Caco-2 (cell line): Measurements from ENCODE around the gene PCDH18. TPM values are rescaled to one million over a fixed set of nuclear protein-coding genes. Genes with fewer than 3 reads are reported as not detected.
"Not testable (repeated sequence)": the region's sequence is repeated elsewhere in the genome, so short reads cannot be mapped to it uniquely, and the experiment has no call there.

Experiments used
- BruUV-seq: library from RNA; stranded (reverse); fragments of 400-500 nt; replicated peaks from 2 replicates; lab custom pipeline; 2021; lab: Mats Ljungman, UMichigan
- CTCF ChIA-PET: fragments of 300-600 bp; sonication (Branson Sonifier 250); formaldehyde crosslinking; loops from one replicate; lab custom pipeline; 2022; ENCODE audit warnings: antibody characterized with exemption; lab: Charles Lee
- POLR2A ChIA-PET: fragments of 300-600 bp; sonication (Branson Sonifier 250); formaldehyde crosslinking; loops from one replicate; lab custom pipeline; 2022; ENCODE audit warnings: antibody characterized with exemption; lab: Charles Lee
- DNase-seq, 2 experiments: peaks; one replicate each; pipeline versions ENCODE4 v3.0.0 to v3.0.0-alpha.2; 2020 to 2022
- H3K27me3 ChIP-seq: replicated peaks from 2 replicates; pipeline ENCODE4 v1.6.0; 2011; ENCODE audit warnings: low read length; ENCODE audit not compliant: control insufficient read depth, insufficient read depth
- H3K36me3 ChIP-seq: 2 replicates; pipeline ENCODE4 v1.5.1; 2011; ENCODE audit warnings: low read length; ENCODE audit not compliant: control insufficient read depth, insufficient read depth
- H3K4me1 ChIP-seq: fragments of 250-450 bp; sonication (Bioruptor Pico); 2 replicates; pipeline ENCODE4 v1.5.1; 2020; ENCODE audit warnings: mild to moderate bottlenecking
- H3K4me3 ChIP-seq: 2 replicates; pipeline ENCODE4 v1.5.1; 2011; ENCODE audit warnings: low read depth, mild to moderate bottlenecking, control low read depth, low read length
- H3K9me3 ChIP-seq: fragments of 250-450 bp; sonication (Bioruptor Pico); 2 replicates; pipeline ENCODE4 v1.5.1; 2020; ENCODE audit warnings: mild to moderate bottlenecking, moderate library complexity
- H3K27ac Mint-ChIP-seq: one replicate; pipeline ENCODE4 v1.8.0; 2022; ENCODE audit warnings: mixed read lengths; ENCODE audit not compliant: unreplicated experiment
- H3K27me3 Mint-ChIP-seq: one replicate; pipeline ENCODE4 v1.8.0; 2022; ENCODE audit warnings: mixed read lengths; ENCODE audit not compliant: insufficient read depth, unreplicated experiment
- H3K36me3 Mint-ChIP-seq: one replicate; pipeline ENCODE4 v1.8.0; 2022; ENCODE audit warnings: mild to moderate bottlenecking, mixed read lengths; ENCODE audit not compliant: insufficient read depth, unreplicated experiment
- H3K4me1 Mint-ChIP-seq: one replicate; pipeline ENCODE4 v1.8.0; 2022; ENCODE audit warnings: low read depth, mixed read lengths; ENCODE audit not compliant: unreplicated experiment
- H3K4me3 Mint-ChIP-seq: one replicate; pipeline ENCODE4 v1.8.0; 2022; ENCODE audit warnings: mild to moderate bottlenecking, moderate library complexity, mixed read lengths; ENCODE audit not compliant: unreplicated experiment
- H3K9me3 Mint-ChIP-seq: one replicate; pipeline ENCODE4 v1.8.0; 2022; ENCODE audit warnings: mixed read lengths; ENCODE audit not compliant: unreplicated experiment
- intact Hi-C: fragments of 100-400 bp; cut with micrococcal nuclease; formaldehyde crosslinking; loops from one replicate; pipeline ENCODE4 v1.10.0; 2022; ENCODE audit not compliant: unreplicated experiment
- total RNA-seq: library from RNA; stranded (reverse); gene quantifications from 2 replicates; pipeline ENCODE4 v1.2.3, GENCODE V29; 2022
- TF ChIP-seq, protein P1 (sequence below), 2 experiments: fragments of 200-600 bp in 1 of 2; IDR thresholded peaks; 1 replicate in 1 of 2; 2 replicates in 1 of 2; pipeline versions ENCODE4 v1.5.1 to v1.8.0; 2011 to 2022; ENCODE audit warnings: antibody characterized with exemption in 1 of 2, control low read depth in 1 of 2, inconsistent platforms in 1 of 2, low read depth in 1 of 2, low read length in 1 of 2, mild to moderate bottlenecking in 1 of 2, moderate library complexity in 1 of 2; ENCODE audit not compliant: insufficient read depth in 1 of 2, severe bottlenecking in 1 of 2, unreplicated experiment in 1 of 2

The PCDH18 gene
- total RNA-seq, 1 experiment from 2014 or later = 0.29 TPM

- H3K9me3 ChIP-seq = no peaks in the 10 kb centered on the region
- no TSS peak for BruUV-seq
- H3K36me3 ChIP-seq = no peaks in the 10 kb centered on the region
- ChIA-PET POLR2A (no interaction called here), CTCF (no interaction called here)
- DNase-seq = no peak
- H3K4me3 Mint-ChIP-seq = no peak overlapping the region
- H3K4me1 ChIP-seq = no peaks in the 10 kb centered on the region
- no peaks in the 10 kb centered on the region for H3K4me1 Mint-ChIP-seq
- TF ChIP-seq, protein P1, sequence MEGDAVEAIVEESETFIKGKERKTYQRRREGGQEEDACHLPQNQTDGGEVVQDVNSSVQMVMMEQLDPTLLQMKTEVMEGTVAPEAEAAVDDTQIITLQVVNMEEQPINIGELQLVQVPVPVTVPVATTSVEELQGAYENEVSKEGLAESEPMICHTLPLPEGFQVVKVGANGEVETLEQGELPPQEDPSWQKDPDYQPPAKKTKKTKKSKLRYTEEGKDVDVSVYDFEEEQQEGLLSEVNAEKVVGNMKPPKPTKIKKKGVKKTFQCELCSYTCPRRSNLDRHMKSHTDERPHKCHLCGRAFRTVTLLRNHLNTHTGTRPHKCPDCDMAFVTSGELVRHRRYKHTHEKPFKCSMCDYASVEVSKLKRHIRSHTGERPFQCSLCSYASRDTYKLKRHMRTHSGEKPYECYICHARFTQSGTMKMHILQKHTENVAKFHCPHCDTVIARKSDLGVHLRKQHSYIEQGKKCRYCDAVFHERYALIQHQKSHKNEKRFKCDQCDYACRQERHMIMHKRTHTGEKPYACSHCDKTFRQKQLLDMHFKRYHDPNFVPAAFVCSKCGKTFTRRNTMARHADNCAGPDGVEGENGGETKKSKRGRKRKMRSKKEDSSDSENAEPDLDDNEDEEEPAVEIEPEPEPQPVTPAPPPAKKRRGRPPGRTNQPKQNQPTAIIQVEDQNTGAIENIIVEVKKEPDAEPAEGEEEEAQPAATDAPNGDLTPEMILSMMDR (IDR thresholded peaks at IDR 0.05; ENCODE audit: insufficient read depth in 1 of 2, low read depth in 1 of 2, low read length in 1 of 2, severe bottlenecking in 1 of 2, unreplicated experiment in 1 of 2) = no peak
- H3K27me3 Mint-ChIP-seq = no peaks in the 10 kb centered on the region
- no peaks in the 10 kb centered on the region for H3K36me3 Mint-ChIP-seq
- H3K27ac Mint-ChIP-seq = no peak overlapping the region
- intact Hi-C loops = no loop called here
- H3K27me3 ChIP-seq = no peaks in the 10 kb centered on the region
- no peaks in the 10 kb centered on the region for H3K9me3 Mint-ChIP-seq
- no peak overlapping the region for H3K4me3 ChIP-seq
Measured at GRCh38 chr4:137502339-137503129, 29.8 kb downstream of the PCDH18 start.

DNA sequence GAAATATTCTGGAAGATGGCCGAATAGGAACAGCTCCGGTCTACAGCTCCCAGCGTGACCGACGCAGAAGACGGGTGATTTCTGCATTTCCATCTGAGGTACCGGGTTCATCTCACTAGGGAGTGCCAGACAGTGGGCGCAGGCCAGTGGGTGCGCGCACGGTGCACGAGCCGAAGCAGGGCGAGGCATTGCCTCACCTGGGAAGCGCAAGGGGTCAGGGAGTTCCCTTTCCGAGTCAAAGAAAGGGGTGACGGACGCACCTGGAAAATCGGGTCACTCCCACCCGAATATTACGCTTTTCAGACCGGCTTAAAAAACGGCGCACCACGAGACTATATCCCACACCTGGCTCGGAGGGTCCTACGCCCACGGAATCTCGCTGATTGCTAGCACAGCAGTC is 36.0 kb downstream of the PCDH18 start:
- CTCF ChIA-PET, H3K4me3 ChIP-seq, POLR2A ChIA-PET: not testable (repeated sequence)

DNA sequence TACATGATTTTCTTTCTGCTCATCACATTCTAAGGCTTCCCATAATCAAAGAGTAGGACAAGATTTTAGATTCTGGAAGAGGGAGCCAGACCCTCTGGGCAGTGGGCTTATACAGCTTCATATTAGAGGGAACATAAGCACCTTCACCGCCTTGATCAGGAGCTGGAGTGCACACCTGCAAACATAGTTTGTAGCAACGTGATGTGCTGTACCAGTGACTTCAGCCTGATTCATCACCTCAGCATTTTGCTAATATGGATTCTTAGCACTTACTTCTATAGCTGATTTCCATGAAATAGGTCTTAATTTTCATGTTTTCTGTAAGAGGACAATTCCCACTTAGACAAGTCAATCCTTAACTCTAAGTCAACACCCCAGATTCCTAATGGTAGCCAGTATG is 36.7 kb downstream of the PCDH18 start:
- intact Hi-C loops = no loop called here
- no peak overlapping the region for H3K4me3 ChIP-seq

More for the DNA sequence above, 36.0 kb downstream of the PCDH18 start:
- H3K4me3 Mint-ChIP-seq, BruUV-seq, intact Hi-C loops, H3K9me3 ChIP-seq, H3K27me3 Mint-ChIP-seq, H3K4me1 ChIP-seq, H3K27me3 ChIP-seq, H3K36me3 Mint-ChIP-seq, DNase-seq, H3K9me3 Mint-ChIP-seq, H3K36me3 ChIP-seq, H3K27ac Mint-ChIP-seq, H3K4me1 Mint-ChIP-seq: not testable (repeated sequence)

GRCh38 chr4:137483313-137483959 is 48.9 kb downstream of the PCDH18 start:
- H3K9me3 ChIP-seq, H3K4me1 Mint-ChIP-seq, DNase-seq, intact Hi-C loops, H3K36me3 ChIP-seq, H3K4me3 Mint-ChIP-seq, H3K36me3 Mint-ChIP-seq, H3K4me1 ChIP-seq, H3K9me3 Mint-ChIP-seq, BruUV-seq, H3K4me3 ChIP-seq, H3K27ac Mint-ChIP-seq, POLR2A ChIA-PET, H3K27me3 Mint-ChIP-seq, CTCF ChIA-PET, H3K27me3 ChIP-seq: not testable (repeated sequence)

More for the DNA sequence above, 36.7 kb downstream of the PCDH18 start:
- Histone ChIP-seq H3K9me3 (no peaks in the 10 kb centered on the region), H3K36me3 (no peaks in the 10 kb centered on the region), H3K27me3 (no peaks in the 10 kb centered on the region), H3K4me1 (peaks cover 9% of the 10 kb centered on the region; the same call in 1 of the 2 replicates)
- BruUV-seq = no TSS peak
- Mint-ChIP-seq H3K4me3 (no peak overlapping the region), H3K36me3 (no peaks in the 10 kb centered on the region), H3K4me1 (no peaks in the 10 kb centered on the region), H3K27me3 (peaks cover 2% of the 10 kb centered on the region), H3K9me3 (no peaks in the 10 kb centered on the region), H3K27ac (no peak overlapping the region)
- DNase-seq = no peak
- CTCF ChIA-PET = no interaction called here
- TF ChIP-seq, protein P1 (IDR thresholded peaks at IDR 0.05; ENCODE audit: insufficient read depth in 1 of 2, low read depth in 1 of 2, low read length in 1 of 2, severe bottlenecking in 1 of 2, unreplicated experiment in 1 of 2) = no peak
- POLR2A ChIA-PET = no interaction called here

DNA sequence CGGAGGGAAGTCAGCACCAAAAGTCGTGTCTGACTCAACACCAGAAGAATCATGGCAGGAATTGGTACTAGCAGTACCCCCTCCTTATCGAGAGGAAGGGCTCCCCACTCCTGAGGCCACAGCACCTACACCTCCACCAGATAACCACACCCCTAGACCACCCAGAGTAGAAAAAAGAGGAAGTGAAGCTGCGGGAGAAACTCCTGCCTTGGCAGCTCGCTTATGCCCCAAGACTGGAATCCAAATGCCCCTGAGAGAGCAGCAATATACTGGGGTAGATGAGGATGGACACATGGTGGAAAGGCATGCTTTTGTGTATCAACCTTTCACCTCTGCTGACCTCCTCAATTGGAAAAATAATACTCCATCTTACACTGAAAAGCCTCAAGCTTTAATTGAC is 52.6 kb downstream of the PCDH18 start:
- BruUV-seq, H3K4me1 Mint-ChIP-seq, H3K9me3 Mint-ChIP-seq, H3K4me3 ChIP-seq, H3K36me3 Mint-ChIP-seq, H3K9me3 ChIP-seq, H3K27me3 ChIP-seq, H3K36me3 ChIP-seq, H3K27ac Mint-ChIP-seq, H3K4me3 Mint-ChIP-seq, H3K27me3 Mint-ChIP-seq, CTCF ChIA-PET, POLR2A ChIA-PET, H3K4me1 ChIP-seq, DNase-seq, intact Hi-C loops: not testable (repeated sequence)
